Neural crest cell (in vitro differentiated cells): ENCODE data around the gene GPC6. TPM values are rescaled to one million over a fixed set of nuclear protein-coding genes. Genes with fewer than 3 reads are reported as not detected.

Experiments used
- DNase-seq: peaks from one replicate; pipeline ENCODE4 v3.0.0; 2021; ENCODE audit warnings: low read depth, mixed read lengths, low spot score
- H3K27ac Mint-ChIP-seq: one replicate; pipeline ENCODE4 v1.8.0; 2021; ENCODE audit warnings: mild to moderate bottlenecking, mixed read lengths; ENCODE audit not compliant: unreplicated experiment
- H3K27me3 Mint-ChIP-seq: 2 replicates; pipeline ENCODE4 v1.8.0; 2021; ENCODE audit warnings: low read depth, mild to moderate bottlenecking, mixed read lengths
- H3K36me3 Mint-ChIP-seq: 2 replicates; pipeline ENCODE4 v1.8.0; 2021; ENCODE audit warnings: low read depth, mild to moderate bottlenecking, mixed read lengths
- H3K4me1 Mint-ChIP-seq: 2 replicates; pipeline ENCODE4 v1.8.0; 2021; ENCODE audit warnings: mixed read lengths
- H3K4me3 Mint-ChIP-seq: one replicate; pipeline ENCODE4 v1.8.0; 2021; ENCODE audit warnings: mild to moderate bottlenecking, mixed read lengths
- H3K9me3 Mint-ChIP-seq: 2 replicates; pipeline ENCODE4 v1.8.0; 2021; ENCODE audit warnings: mixed read lengths
- total RNA-seq: library from RNA; stranded (reverse); gene quantifications from 2 replicates; pipeline ENCODE4 v1.2.1, GENCODE V29; 2021
- TF ChIP-seq, protein P1 (sequence below): fragments of 200-600 bp; sonication (generic); conservative IDR thresholded peaks from 2 replicates; pipeline ENCODE4 v1.5.0; 2021; ENCODE audit warnings: antibody characterized with exemption, mild to moderate bottlenecking

GPC6 gene
- total RNA-seq, 1 donor from 2014 or later = 13.4 TPM

DNA sequence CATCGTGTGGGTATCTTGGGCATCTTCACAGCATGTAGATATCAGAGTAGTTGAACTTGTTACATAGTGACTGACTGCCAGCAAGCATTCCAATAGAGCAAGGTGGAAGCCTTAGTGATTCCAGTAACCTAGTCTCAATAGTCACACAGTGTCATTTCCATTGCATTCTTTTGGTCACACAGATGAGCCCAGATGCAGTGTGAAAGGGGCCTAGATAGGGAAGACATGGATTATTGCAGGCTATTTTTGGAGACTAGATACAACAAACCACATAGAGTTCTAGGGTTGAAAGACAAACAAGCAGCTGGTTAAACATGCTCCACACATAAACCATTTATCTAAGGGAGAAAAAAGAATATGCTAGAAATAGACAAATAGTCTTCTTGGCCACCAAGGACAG, 699.4 kb downstream of the GPC6 start:
- Mint-ChIP-seq H3K27ac (no peak overlapping the region), H3K27me3 (no peaks in the 10 kb centered on the region), H3K4me3 (no peak overlapping the region), H3K4me1 (no peaks in the 10 kb centered on the region), H3K36me3 (no peaks in the 10 kb centered on the region), H3K9me3 (peaks cover under 1% of the 10 kb centered on the region)
- DNase-seq = no peak
- TF ChIP-seq, protein P1, sequence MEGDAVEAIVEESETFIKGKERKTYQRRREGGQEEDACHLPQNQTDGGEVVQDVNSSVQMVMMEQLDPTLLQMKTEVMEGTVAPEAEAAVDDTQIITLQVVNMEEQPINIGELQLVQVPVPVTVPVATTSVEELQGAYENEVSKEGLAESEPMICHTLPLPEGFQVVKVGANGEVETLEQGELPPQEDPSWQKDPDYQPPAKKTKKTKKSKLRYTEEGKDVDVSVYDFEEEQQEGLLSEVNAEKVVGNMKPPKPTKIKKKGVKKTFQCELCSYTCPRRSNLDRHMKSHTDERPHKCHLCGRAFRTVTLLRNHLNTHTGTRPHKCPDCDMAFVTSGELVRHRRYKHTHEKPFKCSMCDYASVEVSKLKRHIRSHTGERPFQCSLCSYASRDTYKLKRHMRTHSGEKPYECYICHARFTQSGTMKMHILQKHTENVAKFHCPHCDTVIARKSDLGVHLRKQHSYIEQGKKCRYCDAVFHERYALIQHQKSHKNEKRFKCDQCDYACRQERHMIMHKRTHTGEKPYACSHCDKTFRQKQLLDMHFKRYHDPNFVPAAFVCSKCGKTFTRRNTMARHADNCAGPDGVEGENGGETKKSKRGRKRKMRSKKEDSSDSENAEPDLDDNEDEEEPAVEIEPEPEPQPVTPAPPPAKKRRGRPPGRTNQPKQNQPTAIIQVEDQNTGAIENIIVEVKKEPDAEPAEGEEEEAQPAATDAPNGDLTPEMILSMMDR = no peak

DNA sequence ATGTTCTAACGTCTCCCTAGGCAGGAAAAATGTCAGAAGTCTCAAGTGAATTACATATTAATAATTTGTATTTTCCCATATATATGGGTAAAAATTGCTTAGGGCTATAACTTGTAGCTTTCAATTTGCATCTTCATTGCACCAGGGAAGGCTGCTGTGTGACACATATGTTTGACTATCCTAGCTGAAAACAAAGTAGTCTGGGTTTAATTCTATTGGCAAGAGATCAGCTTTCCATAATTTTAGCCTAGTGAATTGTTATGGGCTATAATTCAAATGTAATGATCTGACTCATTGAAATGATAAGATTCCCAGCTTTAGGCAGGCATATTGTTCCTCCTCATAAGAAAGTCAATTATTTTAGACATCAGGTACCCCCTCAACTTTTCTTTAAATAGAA, 699.8 kb downstream of the GPC6 start:
- Mint-ChIP-seq H3K4me1 (no peaks in the 10 kb centered on the region), H3K36me3 (no peaks in the 10 kb centered on the region), H3K27ac (no peak overlapping the region), H3K9me3 (peaks cover 3% of the 10 kb centered on the region), H3K27me3 (no peaks in the 10 kb centered on the region), H3K4me3 (no peak overlapping the region)
- DNase-seq = no peak
- TF ChIP-seq, protein P1 = no peak

DNA sequence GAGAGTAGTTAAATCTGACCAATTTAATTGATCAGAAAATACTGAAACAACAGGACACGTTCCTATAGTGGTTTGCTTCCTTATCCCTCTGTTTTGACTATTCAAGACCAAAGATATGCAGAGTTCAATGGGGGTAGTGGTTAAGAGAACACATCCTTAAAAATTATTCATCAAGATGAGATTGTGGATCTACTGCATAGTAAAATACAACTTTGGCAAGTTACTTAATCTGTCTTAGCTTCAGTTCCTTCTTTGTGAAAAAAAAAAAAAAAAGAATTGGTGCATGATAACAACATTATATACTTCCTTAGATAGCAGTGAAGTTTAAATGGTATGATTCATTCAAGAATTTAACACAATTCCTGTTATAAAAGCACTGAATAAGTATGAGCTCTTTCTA, 700.8 kb downstream of the GPC6 start:
- Mint-ChIP-seq H3K36me3 (no peaks in the 10 kb centered on the region), H3K4me3 (no peak overlapping the region), H3K4me1 (no peaks in the 10 kb centered on the region), H3K27ac (no peak overlapping the region), H3K27me3 (no peaks in the 10 kb centered on the region), H3K9me3 (peaks cover 3% of the 10 kb centered on the region)
- TF ChIP-seq, protein P1 = no peak
- DNase-seq = no peak

DNA sequence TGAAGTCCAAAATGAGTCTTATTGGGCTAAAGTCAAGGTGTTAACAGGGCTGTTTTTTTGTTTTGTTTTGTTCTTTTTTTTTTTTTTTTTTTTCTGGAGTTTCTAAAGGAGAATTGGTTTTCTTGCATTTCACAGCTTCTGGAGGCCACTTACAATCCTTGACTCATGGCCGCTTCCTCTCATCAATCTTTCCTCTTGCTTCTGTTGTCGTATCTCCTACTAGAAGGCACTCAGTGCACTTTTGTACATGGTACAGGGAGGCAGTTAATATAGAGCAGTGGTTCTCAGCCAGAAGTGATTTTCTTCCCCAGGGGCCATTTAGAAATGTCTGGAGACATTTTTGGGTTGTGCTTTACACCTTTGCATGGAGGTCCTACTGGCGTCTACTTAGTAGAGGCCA, 706.3 kb downstream of the GPC6 start:
- no peaks in the 10 kb centered on the region for H3K36me3 Mint-ChIP-seq
- H3K4me3 Mint-ChIP-seq = no peak overlapping the region
- H3K27ac Mint-ChIP-seq = no peak overlapping the region
- H3K9me3 Mint-ChIP-seq = peaks cover 7% of the 10 kb centered on the region
- H3K27me3 Mint-ChIP-seq = no peaks in the 10 kb centered on the region
- H3K4me1 Mint-ChIP-seq = no peaks in the 10 kb centered on the region
- no peak for DNase-seq
- TF ChIP-seq, protein P1 = no peak

DNA sequence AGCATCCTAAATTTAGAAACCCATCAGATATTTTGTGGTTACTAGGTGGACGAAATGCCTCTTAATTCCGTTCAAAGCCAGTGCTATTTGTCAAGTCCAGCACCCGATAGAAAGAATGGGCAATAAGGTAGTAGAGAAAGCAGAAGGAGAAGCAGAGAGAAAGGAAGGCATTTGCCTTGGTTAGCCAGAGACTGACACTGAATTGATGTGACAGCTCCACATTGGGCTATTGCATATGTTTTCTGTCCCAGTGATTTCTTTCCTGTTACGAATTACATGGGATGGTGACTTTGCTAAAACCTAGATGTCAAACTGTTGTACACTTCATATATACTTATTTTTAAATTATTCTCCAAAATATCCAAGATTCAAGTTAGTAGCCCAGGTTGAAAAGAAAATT, 710.3 kb downstream of the GPC6 start:
- Mint-ChIP-seq H3K4me3 (no peak overlapping the region), H3K9me3 (peaks cover 4% of the 10 kb centered on the region), H3K4me1 (no peaks in the 10 kb centered on the region), H3K27me3 (no peaks in the 10 kb centered on the region), H3K27ac (no peak overlapping the region), H3K36me3 (no peaks in the 10 kb centered on the region)
- TF ChIP-seq, protein P1 = no peak
- DNase-seq = no peak

DNA sequence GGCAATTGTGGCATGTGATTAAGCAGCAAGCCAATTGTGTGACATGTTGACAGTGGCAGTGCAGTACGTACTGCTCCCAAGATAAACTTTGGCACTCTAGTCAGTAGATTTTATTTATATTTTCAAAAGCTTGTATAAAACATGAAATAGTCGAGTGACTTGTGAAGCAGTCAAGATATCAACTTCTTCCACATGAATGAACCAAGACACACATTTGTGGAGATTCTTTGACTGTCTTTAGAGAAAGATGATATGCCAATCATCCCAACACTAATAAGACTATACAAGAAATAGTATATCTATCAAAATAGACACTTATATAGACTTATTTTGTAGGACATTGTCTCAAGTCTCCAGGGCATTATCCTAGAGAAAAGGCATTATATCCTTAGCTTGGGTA, 714.8 kb downstream of the GPC6 start:
- TF ChIP-seq, protein P1 = no peak
- no peaks in the 10 kb centered on the region for H3K4me1 Mint-ChIP-seq
- H3K36me3 Mint-ChIP-seq = no peaks in the 10 kb centered on the region
- no peak for DNase-seq
- no peak overlapping the region for H3K27ac Mint-ChIP-seq
- H3K27me3 Mint-ChIP-seq = no peaks in the 10 kb centered on the region
- no peaks in the 10 kb centered on the region for H3K9me3 Mint-ChIP-seq
- no peak overlapping the region for H3K4me3 Mint-ChIP-seq
